ENCODE results near the gene RPA1.

GRCh38 chr17:1878419-1879121 lies 48.8 kb downstream of the RPA1 start:
- TF ChIP-seq CTCF (IDR thresholded peaks at IDR 0.05; ENCODE audit: poor library complexity), result no peak
- TF ChIP-seq EZH2 (IDR thresholded peaks at IDR 0.05; ENCODE audit: borderline replicate concordance), result no peak
- TF ChIP-seq EZH2phosphoT487 (IDR thresholded peaks at IDR 0.05; ENCODE audit: low read depth, severe bottlenecking, unreplicated experiment), result no peak
